CD1c-positive myeloid dendritic cell (primary cell): ENCODE results near the gene SYT9.

Experiments
- DNase-seq: peaks from one replicate; pipeline ENCODE4 v3.0.0-alpha.2; 2016; ENCODE audit errors: extremely low spot score

Gene SYT9

DNA sequence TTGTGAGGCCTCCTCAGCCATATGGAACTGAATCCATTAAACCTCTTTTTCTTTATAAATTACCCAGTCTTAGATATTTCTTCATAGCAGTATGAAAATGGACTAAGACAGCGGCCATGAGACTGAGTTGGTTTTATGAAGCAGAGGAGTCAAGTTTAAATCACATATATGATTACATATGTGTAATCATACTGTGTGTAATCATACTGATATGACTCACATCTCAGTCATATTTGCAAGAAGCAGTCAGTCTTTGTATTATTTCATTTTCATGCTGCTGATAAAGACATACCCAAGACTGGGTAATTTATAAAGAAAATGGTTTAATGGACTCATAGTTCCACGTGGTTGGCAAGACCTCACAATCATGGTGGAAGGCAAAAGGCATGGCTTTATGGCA, 89.8 kb downstream of the SYT9 start:
- DNase-seq: no peak

DNA sequence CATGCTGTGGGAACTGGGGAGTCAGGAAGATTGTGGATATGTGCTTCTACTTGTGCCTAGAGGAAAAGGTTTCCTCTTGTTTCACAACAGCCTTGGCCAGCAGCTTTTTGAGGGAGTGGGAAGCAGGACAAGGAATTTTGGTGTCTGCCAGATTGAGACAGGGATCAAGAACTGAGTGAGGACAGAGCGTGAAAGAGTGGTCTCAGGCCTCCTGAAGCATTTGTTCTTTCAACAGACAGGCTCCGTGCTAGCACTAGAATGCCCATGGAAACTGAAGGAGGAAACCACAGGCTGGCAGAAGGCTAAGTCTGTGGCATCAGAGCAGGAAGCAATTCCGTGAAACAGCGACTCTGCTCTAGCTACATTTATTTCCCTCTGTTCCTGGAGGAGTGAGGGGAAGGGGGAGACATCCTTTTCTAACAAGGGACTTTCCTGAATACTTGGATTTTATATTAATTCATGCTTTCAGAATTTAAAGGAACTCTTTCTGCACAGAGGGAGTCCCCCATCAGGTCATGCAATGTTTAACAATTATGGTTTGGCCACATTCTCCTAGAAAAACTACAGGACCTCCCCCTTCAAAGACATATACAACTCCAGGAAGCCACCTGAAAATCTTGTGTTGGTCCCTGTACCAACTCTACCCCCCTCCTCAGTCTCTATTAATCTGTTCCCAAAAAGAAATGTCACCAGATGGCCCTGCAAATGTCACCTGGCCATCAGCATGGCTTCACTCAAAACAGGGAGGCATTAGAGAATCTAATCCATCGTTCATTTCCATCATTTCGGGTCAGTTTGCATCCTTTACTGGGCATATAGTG, 96.1 kb downstream of the SYT9 start:
- DNase-seq: no peak

DNA sequence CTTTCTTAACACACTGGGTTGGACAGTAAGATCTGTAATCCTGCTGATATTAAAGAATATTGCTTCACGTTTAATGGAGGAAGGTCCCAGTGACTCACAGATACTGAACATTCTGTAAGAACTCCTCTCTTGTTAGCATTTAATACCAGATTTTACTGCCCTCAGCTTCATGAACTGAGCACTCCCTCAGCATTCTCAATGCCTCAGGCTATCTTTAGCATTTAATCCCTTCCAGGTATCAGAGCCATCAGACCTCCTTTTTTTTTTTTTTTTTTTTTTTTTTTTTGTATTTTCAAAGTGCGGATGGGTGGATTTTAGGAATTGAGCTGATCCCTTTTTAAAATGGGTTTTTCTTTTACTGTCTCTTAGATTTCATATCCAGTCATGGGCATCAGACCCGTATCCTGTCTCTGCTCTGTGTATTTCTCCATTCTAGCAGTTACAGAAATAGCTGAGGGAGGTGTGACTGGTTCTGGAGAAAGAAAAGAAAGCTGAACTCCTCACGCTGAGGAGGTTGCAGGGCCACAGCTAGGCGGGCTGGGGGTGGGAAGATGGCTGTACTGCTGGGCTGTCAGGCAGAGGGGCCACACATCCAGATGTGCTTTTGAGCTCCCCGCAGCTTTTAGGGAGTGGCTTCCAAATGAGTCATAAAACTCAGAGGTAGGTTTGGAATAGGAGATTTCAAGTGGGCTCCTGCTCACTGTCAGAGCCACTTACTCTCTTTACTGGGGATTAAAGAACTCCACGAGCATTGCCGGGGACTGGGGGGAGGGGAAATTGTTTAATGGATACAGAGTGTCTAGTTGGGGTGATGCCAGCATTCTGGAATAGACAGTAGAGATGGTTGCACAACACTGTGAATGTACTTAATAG, 97.0 kb downstream of the SYT9 start:
- DNase-seq: no peak

DNA sequence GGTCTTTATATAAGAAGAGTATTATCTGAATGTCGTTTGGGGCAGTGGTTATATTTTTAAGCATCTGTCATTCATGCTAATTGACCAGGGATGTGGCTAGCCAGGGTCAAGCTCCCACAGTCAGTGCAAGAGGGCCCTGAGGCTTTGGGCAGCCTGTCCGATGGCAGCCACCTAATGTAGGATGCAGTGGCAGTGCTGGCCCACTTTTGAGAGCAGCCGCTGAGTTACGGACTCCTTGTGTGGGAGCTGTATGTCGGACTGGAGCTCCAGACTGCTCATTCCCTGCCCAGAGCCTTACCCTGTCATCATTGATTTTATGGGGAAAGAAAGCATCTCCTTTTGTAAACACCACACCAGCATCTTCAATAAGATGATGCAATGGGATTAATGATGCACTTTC, 99.5 kb downstream of the SYT9 start:
- no peak for DNase-seq

DNA sequence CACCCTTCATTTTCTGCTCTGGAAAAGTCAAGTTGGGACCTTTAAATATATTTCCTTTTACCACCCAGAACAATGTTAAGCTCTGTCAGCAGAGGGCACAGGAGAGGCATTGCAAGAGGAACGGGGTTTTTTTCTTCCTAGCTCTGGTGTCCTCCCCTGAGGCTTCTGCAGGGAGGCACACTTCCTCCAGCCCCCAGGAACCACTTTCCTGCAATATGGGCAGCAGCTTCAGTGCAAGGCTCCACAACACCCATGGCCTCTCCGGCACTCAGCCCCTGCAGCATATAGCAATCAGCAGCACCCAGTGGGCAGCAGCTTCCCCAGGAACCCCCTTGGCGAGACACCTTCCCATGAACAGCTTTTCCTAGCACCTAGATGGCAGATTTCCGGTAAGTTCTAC, 101.4 kb downstream of the SYT9 start:
- peak; percentile 56 for DNase-seq

DNA sequence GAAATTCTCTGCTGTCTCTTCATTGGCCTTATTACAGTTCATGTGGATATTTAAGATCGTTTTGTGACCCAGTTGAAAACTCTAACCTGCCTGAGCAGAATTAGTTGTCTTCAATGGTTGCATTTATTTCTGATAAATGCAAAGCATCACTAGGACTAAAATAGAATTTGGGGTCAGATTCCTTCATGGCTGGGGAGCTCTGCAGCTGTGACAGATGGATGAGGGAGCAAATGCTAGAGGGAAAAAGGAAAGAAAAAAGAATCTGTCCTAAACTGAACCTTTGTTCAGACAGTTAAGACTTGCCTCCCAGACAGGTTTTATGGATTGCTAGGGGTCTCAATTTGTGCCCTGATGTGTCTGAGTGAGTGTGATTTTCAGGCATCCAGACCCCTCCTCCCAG, 113.0 kb downstream of the SYT9 start:
- DNase-seq: no peak

DNA sequence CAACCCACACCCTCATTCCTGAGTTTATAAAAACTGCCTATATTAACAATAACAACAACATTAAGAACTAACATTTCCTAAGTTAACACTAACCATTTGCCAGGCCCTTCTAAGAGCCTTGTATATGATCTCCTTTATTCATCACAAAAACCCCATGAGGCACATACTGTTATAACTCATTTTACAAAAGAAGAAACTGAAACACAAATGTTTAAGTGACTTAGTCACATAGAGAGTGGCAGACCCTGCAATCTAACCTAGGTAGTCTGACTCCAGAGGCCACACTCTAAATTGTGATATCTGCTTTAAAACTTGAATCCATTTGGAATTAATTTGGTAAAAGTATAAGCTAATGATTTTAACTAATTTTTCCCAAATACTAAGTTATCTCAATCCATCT, 116.1 kb downstream of the SYT9 start:
- DNase-seq: no peak

DNA sequence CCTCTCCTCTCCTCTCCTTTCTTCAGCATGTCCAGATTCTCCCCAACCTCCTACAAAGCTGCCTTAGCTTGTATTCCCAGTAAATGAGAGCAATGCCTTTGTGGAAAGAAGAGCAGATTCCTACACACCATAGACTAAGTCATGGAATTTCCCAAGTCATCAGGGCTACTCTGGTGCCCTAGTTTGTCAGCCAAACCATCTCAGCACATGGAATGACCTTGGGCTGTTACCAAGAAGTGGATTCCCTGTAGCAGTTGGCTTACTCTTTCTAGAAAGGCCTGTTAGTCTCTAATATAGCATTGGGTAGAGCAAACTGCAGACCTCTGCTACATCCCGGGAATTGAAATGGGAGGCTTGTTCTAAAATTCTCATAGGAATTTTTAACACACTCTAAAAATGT, 124.7 kb downstream of the SYT9 start:
- no peak for DNase-seq

DNA sequence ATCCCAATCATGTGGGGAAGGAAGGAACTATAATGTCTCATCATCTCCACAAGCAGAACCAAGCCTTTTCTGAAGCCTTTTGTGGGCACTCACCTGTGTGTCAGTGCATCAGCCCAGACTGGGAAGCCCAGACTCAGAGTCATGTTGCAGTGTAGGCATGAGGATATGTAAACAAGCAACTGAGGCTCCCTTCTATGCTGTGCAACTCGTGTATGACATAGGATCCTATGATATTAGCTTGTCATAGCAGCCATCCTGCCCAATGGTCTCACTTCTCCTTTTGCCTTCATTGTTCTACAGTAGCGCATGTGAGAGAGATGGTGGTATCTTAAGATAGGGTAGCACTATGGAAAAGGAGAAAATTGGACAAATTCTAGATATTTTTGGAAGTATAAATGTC, 130.2 kb downstream of the SYT9 start:
- DNase-seq: no peak

DNA sequence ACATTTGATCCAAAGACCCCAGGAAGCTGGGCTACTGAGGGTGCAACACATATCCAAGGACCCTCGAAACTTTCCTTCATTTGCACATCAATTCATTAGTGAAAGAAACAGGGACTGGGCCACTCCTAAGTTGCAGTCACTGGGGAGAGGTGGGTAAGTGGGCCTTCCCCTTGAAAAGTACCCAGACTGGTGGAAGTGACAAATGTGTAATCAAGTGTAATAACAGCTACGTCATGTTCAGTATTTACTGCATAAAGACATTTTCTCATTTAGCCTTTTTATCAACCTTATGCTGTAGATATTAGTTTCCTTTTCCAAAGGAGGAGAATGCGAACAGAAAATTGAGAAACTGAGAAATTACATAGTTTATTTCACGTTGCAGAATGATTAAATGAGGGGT, 131.7 kb downstream of the SYT9 start:
- no peak for DNase-seq

DNA sequence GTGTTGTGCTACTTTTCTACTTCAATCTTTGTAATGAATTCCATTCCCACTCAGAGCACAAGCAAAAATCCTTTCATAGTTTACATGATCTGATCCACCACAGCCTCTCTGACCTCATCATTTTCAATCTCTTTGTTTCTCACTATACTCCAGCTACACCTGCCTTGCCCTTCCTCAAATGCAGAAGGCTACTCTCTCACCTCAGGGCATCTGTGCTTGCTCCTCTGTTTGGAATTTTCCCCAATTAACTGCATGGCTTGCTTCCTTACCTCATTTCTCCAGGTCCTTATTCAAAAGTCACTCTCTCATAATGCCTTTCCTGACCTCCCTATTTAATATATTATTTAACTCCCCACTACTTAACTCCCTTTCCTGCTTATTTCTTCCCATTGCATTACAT, 133.0 kb downstream of the SYT9 start:
- DNase-seq: no peak

DNA sequence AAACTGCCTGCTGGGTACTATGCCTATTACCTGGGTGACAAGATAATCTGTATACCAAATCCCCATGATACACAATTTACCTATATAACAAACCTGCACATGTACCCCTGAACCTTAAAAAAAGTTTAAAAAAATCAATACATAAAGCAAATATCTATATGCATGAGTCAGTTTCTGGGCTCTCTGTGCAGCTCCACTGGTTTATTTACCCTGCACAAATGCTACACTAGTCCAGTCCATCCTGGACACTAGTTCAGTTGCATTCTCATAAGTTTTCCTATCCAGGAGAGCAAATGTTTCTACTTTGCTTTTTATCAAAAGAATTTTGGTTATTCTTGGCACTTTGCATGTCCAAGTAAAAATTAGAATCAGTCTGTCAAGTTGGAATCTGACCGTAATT, 133.8 kb downstream of the SYT9 start:
- no peak for DNase-seq

DNA sequence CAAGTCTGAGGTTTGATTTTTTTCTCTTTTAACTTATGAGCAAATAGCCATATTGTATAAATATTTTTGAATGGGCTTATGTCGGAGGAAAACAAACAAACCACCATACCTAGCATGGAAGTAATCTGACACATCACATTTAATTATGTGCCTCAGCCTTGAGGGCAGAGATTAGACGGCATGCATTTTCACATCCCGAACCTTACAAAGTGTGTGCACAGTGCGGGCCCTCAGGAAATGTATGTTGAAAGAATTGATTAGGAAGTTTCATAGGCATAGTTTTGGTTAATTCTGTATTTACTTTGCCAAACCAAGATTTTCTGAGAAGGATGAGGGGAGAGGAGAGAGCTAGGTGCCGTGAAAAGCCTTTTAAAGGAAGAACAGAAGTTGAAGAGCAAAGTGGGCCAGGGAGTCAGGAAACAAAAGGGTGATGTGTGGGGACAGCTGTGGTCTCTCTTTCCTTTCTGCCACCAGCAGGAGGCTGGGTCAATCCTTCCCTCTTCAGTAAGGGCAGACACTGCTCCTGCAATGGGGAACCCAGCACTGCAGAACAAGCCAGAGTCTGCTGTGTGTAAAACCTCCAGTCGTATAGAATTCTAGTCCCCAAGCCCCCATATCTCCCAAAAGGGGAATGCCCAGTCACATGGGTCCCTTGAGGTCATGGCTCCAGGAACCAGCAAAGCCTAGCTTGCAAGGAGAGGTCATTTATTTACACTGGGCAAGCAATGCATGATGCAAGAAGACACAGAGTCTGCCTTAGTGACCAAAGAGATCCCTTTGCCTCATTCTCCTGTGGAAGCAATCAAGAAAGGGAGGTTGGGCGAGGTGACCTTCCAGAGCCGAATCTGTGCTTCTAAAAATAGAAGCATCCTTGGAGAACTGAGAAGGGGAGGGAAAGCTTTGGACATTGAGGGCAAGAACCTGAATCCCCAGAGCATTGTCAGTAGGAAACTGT, 162.5 kb downstream of the SYT9 start:
- no peak for DNase-seq

DNA sequence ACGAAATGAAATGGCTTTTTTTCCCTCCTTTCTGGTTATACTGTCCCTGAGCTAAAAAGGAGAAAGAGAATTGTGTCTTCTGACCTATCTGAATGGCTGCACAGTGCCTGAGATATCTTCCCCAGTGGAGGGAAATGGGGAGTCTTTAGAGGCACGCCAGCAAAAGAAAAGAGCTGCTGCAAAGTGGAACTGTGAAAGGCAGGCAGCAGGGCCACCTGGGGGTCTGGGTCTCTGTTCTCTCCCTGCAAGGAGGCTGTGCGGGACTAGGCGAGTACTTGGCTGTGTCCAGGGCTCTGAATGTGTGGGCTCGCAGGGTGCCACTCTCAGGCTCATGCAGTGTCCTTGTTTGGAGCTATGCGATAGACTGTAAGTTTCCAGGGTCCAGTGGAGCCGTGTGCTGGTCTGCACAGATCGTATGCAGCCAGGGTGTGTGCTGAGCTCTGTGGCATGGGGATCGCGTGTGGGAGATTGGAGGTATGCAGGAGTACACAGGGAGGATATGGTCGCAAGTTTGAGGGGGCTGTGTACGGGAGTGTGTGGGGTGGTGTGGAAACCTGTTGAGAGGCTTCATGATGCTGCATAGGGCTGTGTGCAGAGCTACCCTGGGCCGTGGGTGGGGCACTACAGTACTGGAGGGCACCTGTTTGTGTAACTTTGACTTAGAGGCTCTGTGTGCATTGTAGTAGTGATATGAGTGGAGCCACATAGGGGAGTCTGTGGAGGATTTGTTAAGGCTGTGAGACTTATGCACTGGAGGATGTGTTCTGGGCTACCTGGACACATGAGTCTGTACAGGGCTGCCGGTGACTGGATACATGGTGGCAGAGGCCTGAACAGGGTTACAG, 163.5 kb downstream of the SYT9 start:
- no peak for DNase-seq

DNA sequence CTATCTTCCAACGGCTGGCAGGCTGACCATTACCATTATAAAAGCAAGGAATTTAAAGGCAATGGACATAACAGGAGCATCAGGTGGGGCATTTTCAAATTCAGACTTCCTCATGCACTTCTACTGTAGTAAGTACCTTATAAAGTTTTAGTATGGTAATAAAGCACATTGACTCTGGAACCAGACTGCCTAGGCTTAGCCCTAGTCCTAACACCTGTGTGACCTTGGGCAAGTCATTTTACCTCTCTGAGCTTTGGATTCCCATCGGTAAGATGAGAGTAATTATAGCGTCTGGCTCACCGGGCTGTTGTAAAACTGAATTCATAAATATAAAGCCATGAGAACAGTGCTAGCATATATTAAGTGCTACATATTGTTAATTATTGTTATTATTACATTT, 164.4 kb downstream of the SYT9 start:
- no peak for DNase-seq

DNA sequence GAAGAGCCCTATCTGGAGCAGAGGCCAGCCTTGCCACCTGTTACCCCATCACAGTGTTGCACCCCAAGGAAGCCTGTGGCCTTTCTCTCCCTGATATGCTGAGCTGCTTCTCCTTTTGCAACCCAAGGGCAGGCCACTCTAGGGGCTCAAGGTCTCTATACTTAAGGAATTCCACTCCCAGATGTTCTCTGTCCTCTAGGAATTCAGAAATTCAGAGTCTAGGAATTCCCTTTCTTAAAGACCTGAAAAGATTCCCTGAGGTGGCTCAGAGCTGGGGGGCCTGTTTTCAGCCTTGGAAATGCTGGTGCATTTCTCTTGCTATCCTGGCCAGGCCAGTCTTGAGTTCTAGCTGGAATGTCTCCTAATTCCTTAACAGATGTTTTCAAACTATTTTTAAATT, 165.6 kb downstream of the SYT9 start:
- no peak for DNase-seq

DNA sequence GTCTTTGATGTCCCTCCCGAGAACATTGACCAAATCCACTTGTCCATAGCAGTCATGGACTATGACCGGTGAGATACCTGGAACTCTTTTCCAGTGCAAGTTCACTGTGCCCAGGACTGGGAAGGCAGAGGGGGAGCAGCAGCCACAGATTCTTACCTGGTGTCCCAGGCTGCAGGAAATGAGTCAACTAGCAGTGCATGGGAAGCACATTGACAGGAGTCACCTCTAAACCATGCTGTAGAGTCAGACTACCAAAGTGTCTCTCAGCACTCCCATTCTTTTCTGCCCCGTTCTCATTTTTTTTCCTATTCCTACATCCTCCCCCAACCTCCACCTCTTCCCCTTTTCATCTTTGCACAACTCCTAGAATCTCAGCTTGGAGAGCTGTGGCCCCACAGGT, 166.4 kb downstream of the SYT9 start:
- no peak for DNase-seq

DNA sequence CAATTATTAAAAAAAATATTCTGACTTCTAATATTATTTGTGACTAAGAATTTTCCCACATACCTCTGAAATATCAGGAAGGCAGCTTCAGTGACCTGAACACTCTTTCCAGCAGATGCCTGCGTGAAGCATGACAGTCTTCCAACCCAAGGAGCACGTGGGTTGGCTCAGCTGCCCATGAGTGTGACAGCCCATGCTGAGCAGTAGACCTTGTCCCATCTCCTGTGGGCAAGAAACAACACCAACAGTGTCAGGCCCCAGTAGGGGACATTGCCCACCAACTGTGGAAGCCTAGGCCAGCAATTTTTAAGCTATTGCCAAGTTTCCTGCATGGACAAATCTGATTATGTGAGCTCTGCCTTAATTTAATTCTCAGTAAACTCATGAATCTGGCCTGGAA, 167.2 kb downstream of the SYT9 start:
- no peak for DNase-seq

DNA sequence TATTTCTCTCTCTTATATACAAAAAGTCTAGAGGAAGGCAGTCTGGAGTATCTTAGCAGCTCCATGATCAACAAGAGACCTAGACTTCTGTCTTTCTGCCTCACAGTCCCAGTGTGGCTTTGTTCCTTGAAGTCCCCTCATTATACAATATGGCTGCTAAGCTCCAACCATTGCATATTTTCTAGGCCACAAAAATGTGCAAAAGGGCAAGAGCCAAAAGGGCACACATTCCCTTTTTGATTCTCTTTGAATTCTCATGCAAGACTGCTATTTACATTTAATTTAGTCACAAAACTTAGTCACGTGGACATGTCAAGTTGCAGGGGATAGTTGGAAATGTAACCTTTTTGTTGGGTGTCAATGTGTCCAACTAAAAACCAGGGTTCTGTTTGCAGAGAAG, 169.4 kb downstream of the SYT9 start:
- no peak for DNase-seq

DNA sequence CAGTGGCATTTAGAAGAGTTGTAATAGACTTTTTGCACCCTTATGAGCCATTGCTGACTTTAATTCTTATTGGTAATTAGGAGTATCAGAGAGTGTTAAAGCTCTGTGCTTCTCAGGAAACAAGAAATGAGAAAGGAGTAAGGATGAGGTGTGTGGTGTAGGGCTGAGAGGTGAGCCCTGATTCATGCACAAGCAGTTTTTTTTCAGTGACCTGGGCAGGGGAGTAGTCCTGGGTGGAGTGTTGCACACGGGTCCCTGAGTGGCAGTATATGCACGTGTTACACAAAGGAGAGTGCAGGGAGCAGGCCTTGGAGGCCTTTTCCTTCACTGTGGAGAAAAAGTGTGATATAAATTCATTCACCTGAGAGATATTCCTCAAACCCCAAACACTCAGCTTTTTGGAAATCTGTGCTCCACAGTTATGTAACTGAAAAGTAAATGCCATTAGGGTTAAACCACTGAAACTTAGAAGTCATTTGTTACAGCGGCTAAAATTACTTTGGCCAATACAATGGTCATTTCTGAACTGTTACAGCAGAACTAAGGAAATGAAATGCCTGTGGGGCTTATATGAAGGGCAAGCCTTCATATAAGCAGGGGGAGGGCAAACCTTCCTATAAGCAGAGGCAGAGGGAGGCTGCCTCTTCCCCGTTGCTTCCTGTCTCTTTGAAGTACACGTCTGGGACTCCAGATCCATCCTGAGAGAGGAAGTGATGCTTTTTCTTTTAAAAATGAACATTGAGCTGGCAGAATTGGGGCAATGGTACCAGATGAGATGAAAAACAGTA, 171.0 kb downstream of the SYT9 start:
- DNase-seq: no peak
